SK-N-SH (cell line): Measurements from ENCODE around the gene PNP. TPM values are rescaled to one million over a fixed set of nuclear protein-coding genes. Genes with fewer than 3 reads are reported as not detected.
A peak's percentile ranks its signal among the peaks of the same experiment; 100 is the strongest.

Experiments
- CTCF ChIA-PET: fragments of 300-600, 350-600 bp; formaldehyde crosslinking; extraction: SDS; loops from one replicate; lab custom pipeline; 2021; lab: Yijun Ruan, JAX
- POLR2A ChIA-PET: fragments of 350-600 bp; sonication (Branson Sonifier 250); formaldehyde crosslinking; extraction: SDS; loops from one replicate; lab custom pipeline; 2020; ENCODE audit warnings: antibody characterized with exemption, inconsistent platforms; lab: Yijun Ruan, JAX
- DNase-seq: peaks from one replicate; pipeline ENCODE4 v3.0.0; 2012
- H2AFZ ChIP-seq: fragments of 200-600 bp; sonication (generic); 2 replicates; pipeline ENCODE4 v1.8.1; 2016; ENCODE audit warnings: antibody characterized with exemption, mild to moderate bottlenecking, low read depth
- H3F3A ChIP-seq: fragments of 200-600 bp; sonication (generic); replicated peaks from 2 replicates; pipeline ENCODE3; 2016; ENCODE audit warnings: antibody characterized with exemption, mild to moderate bottlenecking; ENCODE audit not compliant: insufficient read depth
- H3K27ac ChIP-seq, 2 experiments: fragments of 200-500 bp in 1 of 2; fragments of 200-600 bp in 1 of 2; sonication (Bioruptor generic) in 1 of 2; sonication (generic), shearing (Covaris generic) in 1 of 2; 2 replicates each; pipeline versions ENCODE4 v1.5.1 to v1.6.1; 2014 to 2016; ENCODE audit warnings: low read depth in 2 of 2, inconsistent platforms in 1 of 2, low read length in 1 of 2, mild to moderate bottlenecking in 1 of 2, mixed read lengths in 1 of 2
- H3K27me3 ChIP-seq: fragments of 200-600 bp; sonication (generic), shearing (Covaris generic); 2 replicates; pipeline ENCODE4 v1.6.1; 2016; ENCODE audit warnings: mixed run types; ENCODE audit not compliant: insufficient read depth
- H3K36me3 ChIP-seq, 2 experiments: fragments of 200-500 bp in 1 of 2; fragments of 200-600 bp in 1 of 2; sonication (Bioruptor generic) in 1 of 2; sonication (generic) in 1 of 2; replicated peaks in 1 of 2; 2 replicates each; pipeline versions ENCODE3 to v1.5.1; 2014 to 2016; ENCODE audit warnings: low read length in 1 of 2, mild to moderate bottlenecking in 1 of 2; ENCODE audit not compliant: insufficient read depth in 2 of 2, control insufficient read depth in 1 of 2
- H3K4me1 ChIP-seq, 2 experiments: fragments of 200-500 bp in 1 of 2; fragments of 200-600 bp in 1 of 2; sonication (Bioruptor generic) in 1 of 2; sonication (generic), shearing (Covaris generic) in 1 of 2; 2 replicates each; pipeline versions ENCODE4 v1.5.1 to v1.6.1; 2014 to 2016; ENCODE audit warnings: low read depth in 1 of 2, low read length in 1 of 2, mixed run types in 1 of 2; ENCODE audit not compliant: insufficient read depth in 2 of 2, control insufficient read depth in 1 of 2
- H3K4me2 ChIP-seq: fragments of 200-600 bp; sonication (generic), shearing (Covaris generic); 2 replicates; pipeline ENCODE4 v1.6.1; 2017; ENCODE audit warnings: mixed run types
- H3K4me3 ChIP-seq, 2 experiments: fragments of 200-500 bp in 1 of 2; fragments of 200-600 bp in 1 of 2; sonication (Bioruptor generic) in 1 of 2; sonication (generic), shearing (Covaris generic) in 1 of 2; 2 replicates each; pipeline versions ENCODE4 v1.5.1 to v1.8.1; 2014 to 2016; ENCODE audit warnings: low read depth in 2 of 2, inconsistent platforms in 1 of 2, low read length in 1 of 2, mild to moderate bottlenecking in 1 of 2, mixed read lengths in 1 of 2, moderate library complexity in 1 of 2
- H3K79me2 ChIP-seq: fragments of 200-600 bp; sonication (generic); 2 replicates; pipeline ENCODE4 v1.8.1; 2017; ENCODE audit warnings: mild to moderate bottlenecking; ENCODE audit not compliant: insufficient read depth
- H3K9ac ChIP-seq: fragments of 200-600 bp; sonication (generic); 2 replicates; pipeline ENCODE4 v1.6.1; 2017; ENCODE audit warnings: mixed run types
- H3K9me2 ChIP-seq: fragments of 200-600 bp; sonication (generic); 2 replicates; pipeline ENCODE4 v1.6.1; 2017; ENCODE audit warnings: mixed run types
- H3K9me3 ChIP-seq: fragments of 200-600 bp; sonication (generic); 2 replicates; pipeline ENCODE4 v1.6.1; 2017; ENCODE audit warnings: mixed run types, mild to moderate bottlenecking, moderate library complexity
- H4K20me1 ChIP-seq: fragments of 200-600 bp; sonication (generic); 2 replicates; pipeline ENCODE4 v1.6.1; 2017; ENCODE audit warnings: mild to moderate bottlenecking, mixed run types; ENCODE audit not compliant: insufficient read depth
- FOSL2 ChIP-seq: IDR thresholded peaks from 2 replicates; pipeline ENCODE4 v1.4.0; 2012; ENCODE audit warnings: low read depth, mild to moderate bottlenecking, moderate library complexity, borderline replicate concordance
- IRF3 ChIP-seq: fragments of 150-350 bp; IDR thresholded peaks from 2 replicates; pipeline ENCODE4 v1.6.1; 2016; ENCODE audit warnings: mild to moderate bottlenecking, low read depth, low read length
- JUND ChIP-seq: IDR thresholded peaks from 2 replicates; pipeline ENCODE4 v1.4.0; 2012
- MEF2A ChIP-seq: IDR thresholded peaks from 2 replicates; pipeline ENCODE4 v1.4.0; 2012; ENCODE audit warnings: low read depth, borderline replicate concordance
- NRF1 ChIP-seq: IDR thresholded peaks from 2 replicates; pipeline ENCODE4 v1.6.1; 2012; ENCODE audit warnings: low read depth, mild to moderate bottlenecking, low read length
- PBX3 ChIP-seq: IDR thresholded peaks from 2 replicates; pipeline ENCODE4; 2012
- POLR2AphosphoS5 ChIP-seq: IDR thresholded peaks from 2 replicates; pipeline ENCODE4 v1.6.1; 2012; ENCODE audit warnings: low read depth, low read length
- RFX5 ChIP-seq: IDR thresholded peaks from 2 replicates; pipeline ENCODE4 v1.6.1; 2012; ENCODE audit warnings: mild to moderate bottlenecking, improper control_type of control experiment, low read length
- RXRA ChIP-seq: IDR thresholded peaks from 2 replicates; pipeline ENCODE4 v1.4.0; 2012; ENCODE audit warnings: low read depth, mild to moderate bottlenecking, borderline replicate concordance
- SMC3 ChIP-seq: IDR thresholded peaks from 2 replicates; pipeline ENCODE4 v1.6.1; 2012; ENCODE audit warnings: low read depth, low read length, improper control_type of control experiment
- TAF1 ChIP-seq: IDR thresholded peaks from 2 replicates; pipeline ENCODE4 v1.6.1; 2012; ENCODE audit warnings: low read depth, mild to moderate bottlenecking, low read length, moderate library complexity, borderline replicate concordance
- USF1 ChIP-seq: IDR thresholded peaks from 2 replicates; pipeline ENCODE4 v1.4.0; 2012; ENCODE audit warnings: low read depth, borderline replicate concordance
- YY1 ChIP-seq: IDR thresholded peaks from 2 replicates; pipeline ENCODE4 v1.4.0; 2012; ENCODE audit warnings: low read depth, mild to moderate bottlenecking
- WGBS: methylation state at CpG from one replicate; pipeline ENCODE4 v1.1.6; 2017; ENCODE audit warnings: low lambda C conversion rate; 5-methylcytosine and 5-hydroxymethylcytosine counted together
- polyA plus RNA-seq, 3 experiments: library from polyadenylated mRNA; depleted of rRNA; stranded (reverse); fragments of >200 nt; gene quantifications; 2 replicates each; pipeline ENCODE4 v1.2.3, GENCODE V29; 2012

The PNP gene
- polyA plus RNA-seq, 1 of the 3 experiments (the other 2 are of a cell fraction) = 29.8 TPM

DNA sequence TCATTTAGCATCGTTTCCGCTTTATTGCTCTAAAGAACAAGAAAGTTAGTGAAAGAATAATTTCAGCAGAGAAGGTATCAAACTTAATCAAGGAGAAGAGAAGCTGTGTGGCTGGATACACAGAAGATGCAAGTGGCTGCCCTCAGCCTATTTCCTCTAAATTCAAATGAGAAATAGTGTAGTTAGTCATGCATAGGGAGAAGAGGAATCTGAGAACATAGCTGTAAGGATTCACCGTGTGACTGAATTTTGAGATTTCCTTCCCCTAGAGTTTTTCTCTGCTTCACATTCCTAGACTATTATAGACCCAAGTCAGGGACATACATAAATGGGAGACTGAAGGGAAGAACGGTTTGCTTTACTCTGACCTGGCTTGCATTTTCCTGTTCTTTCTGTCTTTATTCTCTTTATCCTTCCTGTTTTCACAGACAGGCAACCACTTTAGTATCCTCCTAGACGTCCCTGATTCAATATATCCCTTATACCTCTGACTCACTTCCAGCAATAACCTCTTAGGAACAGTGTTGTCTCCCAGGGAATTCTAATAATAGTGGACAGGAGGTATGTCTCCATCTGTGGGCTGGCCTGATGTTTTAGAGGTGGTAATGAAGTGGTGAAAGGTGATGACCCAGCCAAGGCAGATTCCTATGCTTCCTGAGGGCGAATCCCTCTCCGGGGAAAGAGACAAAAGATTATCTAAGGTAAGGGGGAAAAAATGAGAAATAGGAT is 43.1 kb downstream of the PNP start:
- 4% methylated on average over 7 of the region's 7 CpGs for WGBS
- ChIA-PET POLR2A (no interaction called here), CTCF (no interaction called here)
- no peaks in the 10 kb centered on the region for H4K20me1 ChIP-seq
- no peaks in the 10 kb centered on the region for H3K79me2 ChIP-seq
- no peaks in the 10 kb centered on the region for H3K9me2 ChIP-seq
- H3K9ac ChIP-seq = no peak overlapping the region
- H3K4me1 ChIP-seq = no peaks in the 10 kb centered on the region
- H3K4me2 ChIP-seq = no peak overlapping the region
- DNase-seq = no peak
- no peaks in the 10 kb centered on the region for H3F3A ChIP-seq
- TF ChIP-seq NRF1 (no peak), JUND (no peak), RFX5 (no peak), MEF2A (no peak), TAF1 (no peak), USF1 (no peak), FOSL2 (no peak), RXRA (no peak), YY1 (no peak), IRF3 (no peak)
- peaks cover 26% of the 10 kb centered on the region; the same call in 1 of the 2 replicates for H3K27me3 ChIP-seq
- H2AFZ ChIP-seq = no peak overlapping the region
- no peak overlapping the region for H3K27ac ChIP-seq
- no peak overlapping the region for H3K4me3 ChIP-seq
- no peaks in the 10 kb centered on the region for H3K9me3 ChIP-seq
- H3K36me3 ChIP-seq = no peaks in the 10 kb centered on the region

DNA sequence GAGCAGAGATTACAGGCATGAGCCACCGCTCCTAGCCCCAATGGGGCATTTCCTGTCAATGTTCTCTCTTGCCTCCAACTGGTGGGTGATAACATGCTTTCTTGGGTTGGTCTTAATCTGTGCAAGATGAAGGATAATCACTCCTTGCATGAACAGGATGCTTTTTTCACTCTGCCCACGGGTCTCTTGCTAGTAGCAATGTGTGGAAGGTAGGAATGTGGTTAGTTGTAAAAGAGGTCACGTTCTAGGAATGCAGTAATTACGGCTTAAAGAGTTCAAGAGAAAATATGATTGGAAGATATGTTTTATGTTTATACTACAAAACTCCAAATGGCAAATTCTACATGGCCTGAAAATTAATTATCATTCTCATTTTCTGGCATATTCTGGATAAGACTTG is 46.6 kb downstream of the PNP start:
- no peaks in the 10 kb centered on the region for H3K4me1 ChIP-seq
- H3K79me2 ChIP-seq = no peaks in the 10 kb centered on the region
- TF ChIP-seq POLR2AphosphoS5 (no peak), SMC3 (no peak), USF1 (no peak), PBX3 (no peak)
- H3K9me2 ChIP-seq = no peaks in the 10 kb centered on the region
- ChIA-PET POLR2A (no interaction called here), CTCF (interaction anchor here (2.0 kb wide), 1 partner anchor 15 kb away, joined by 5 read pairs; no protein-coding TSS in a partner anchor)
- H4K20me1 ChIP-seq = no peaks in the 10 kb centered on the region
- no peak for DNase-seq
- no peak overlapping the region for H3K4me2 ChIP-seq
- no peaks in the 10 kb centered on the region for H3K36me3 ChIP-seq
- H3K27ac ChIP-seq = no peak overlapping the region
- H2AFZ ChIP-seq = 0 out of 2 replicates have a peak overlapping the region, but pooled peaks have one; percentile 24
- 5% methylated on average over 4 of the region's 4 CpGs for WGBS
- H3F3A ChIP-seq = no peaks in the 10 kb centered on the region
- H3K9me3 ChIP-seq = no peaks in the 10 kb centered on the region
- no peak overlapping the region for H3K4me3 ChIP-seq
- H3K9ac ChIP-seq = no peak overlapping the region
- H3K27me3 ChIP-seq = peaks cover 5% of the 10 kb centered on the region; the same call in 1 of the 2 replicates
